ENCODE results near the gene ZNF888. TPM values are rescaled to one million over a fixed set of nuclear protein-coding genes. Genes with fewer than 3 reads are reported as not detected.
"Not testable (repeated sequence)": the region's sequence is repeated elsewhere in the genome, so short reads cannot be mapped to it uniquely, and the experiment has no call there.

The ZNF888 gene
- 3.4 and 4.1 TPM in 2 replicates for total RNA-seq (2014; rRNA removed; shearing (Covaris generic))
- polyA plus RNA-seq (2014; cell fraction: nucleus; rRNA removed): 2.0 and 3.1 TPM in 2 replicates

DNA sequence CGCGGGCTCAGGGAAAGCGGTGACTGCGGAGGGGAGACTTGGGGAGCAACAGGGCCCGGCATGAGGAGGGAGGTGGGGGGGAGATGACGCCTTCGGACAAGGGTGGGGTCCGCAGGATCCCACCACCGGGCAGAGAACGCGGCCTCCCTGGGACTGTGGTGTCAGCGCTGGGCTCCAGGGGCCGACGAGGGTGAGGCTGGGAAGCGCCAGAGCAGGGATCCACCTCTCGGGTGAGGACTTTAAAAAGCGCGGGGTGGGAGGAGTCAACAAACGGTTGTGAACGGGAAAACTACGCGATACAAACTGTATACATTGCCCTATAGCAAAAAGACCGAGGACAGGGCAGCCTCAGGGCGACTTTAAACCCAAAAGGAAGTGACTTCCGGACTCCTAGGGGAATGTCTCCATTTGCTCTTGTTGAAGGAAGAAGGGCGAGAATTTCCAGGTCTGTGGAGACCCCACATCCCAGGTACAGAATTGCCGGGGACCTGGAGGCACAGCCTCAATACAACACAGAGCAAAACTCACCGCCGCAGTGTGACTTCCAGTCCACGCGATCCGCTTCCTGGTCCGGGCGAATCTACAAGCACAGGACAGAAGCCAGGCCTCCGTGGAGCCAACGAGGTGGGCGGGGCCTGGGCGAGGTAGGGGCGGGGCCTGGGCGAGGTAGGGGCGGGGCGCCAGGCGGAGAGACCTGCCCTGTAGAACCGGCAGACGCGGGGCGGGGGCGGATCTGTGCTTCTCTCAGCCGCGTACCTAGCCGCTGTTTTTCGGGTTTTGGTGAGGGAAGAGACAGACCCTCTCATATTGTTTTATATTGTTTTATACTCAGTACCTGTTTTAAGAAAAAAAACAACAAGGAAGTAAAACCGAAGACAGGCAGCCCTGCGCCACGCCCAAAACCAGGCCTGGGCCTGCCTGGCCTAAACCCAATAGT lies at the start of gene ZNF888:
TSS of gene ZNF888 (minus strand) at position 588 of the 937 bp plus-strand sequence. CDS start 5,555 bp downstream, outside the sequence.
- peak; percentile 64 for DNase-seq (ENCODE audit: extremely low read depth, low read depth)

DNA sequence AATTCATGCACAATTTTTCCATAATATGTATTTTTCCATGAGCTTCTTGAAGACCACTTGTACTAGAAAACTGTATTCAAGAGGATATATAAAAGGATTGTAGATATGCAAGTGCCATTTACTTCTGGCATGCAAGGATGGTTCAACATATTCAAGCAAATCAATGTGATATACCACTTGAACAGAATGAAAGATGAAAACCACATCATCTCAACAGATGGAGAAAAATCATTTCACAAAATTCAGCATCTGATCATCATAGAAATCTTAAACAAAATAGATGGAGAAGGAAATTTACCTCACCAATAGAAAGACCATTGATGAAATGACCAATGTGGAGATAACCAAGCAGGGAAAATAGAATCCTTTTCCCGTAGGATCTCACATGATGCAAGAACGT lies 44.5 kb upstream of the ZNF888 start:
- no peak for DNase-seq (ENCODE audit: extremely low read depth, low read depth)

DNA sequence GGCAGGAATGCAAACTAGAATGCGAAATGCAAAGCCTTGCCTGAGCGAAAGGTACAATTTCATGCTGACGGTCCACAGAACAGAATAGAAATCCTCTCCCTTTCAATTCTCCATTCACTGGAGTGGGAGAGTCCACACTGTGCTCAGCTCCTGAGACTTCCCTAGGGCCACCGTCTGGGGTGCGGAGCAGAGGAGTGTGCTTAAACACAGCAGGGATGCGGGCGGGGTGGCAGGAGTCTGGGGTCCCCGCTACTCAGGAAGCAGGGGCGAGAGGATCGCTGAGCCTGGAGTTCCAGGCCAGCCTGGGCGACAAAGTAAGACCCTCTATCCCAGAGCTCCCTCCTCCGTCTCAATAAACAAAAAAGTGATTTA lies 40.0 kb upstream of the ZNF888 start:
- no peak for DNase-seq (ENCODE audit: extremely low read depth, low read depth)

DNA sequence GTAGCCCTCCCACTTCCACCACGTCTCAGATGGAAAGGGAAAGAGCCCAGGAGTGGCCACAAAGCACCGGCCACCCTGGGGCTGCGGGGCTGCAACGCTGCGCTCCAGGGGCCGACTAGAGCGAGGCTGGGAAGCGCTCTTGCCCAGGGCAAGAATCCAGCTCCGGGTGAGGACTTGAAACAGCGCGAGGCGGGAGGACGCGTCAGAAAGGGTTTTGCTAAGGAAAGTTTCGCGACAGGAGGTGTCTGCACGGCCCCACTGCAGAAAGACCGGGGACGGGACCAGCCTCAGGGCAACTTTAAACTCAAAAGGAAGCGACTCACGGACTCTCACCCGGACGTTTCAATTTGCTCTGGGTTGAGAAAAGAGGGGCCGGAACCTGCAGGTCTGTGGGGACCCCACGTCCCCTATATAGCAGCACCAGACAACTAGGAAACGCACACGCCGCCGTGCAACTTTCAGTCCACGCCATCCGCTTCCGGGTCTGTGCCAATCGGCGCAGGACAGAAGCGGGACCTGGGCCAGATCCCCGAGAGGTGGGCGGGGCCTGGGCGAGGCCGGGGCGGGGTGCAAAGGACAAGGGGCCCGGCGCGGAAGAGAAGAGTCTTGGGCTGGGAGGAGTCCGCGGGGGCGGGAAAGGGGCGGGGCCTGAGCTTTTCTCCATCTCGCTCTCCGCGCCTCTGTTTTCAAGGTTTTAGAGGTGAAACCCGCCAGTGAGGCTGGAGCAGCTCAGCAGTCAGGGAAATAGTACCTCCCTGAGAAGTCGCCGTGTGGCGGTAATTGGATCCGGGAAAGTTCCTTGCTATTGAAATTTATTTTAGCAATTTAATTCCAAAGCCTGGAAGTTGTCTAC lies 39.4 kb upstream of the ZNF888 start, which contains the start of gene ZNF816:
TSS of gene ZNF816 (minus strand) at position 488 of the 853 bp plus-strand sequence. CDS start 6,792 bp downstream, outside the sequence.
- peak; percentile 79 for DNase-seq (ENCODE audit: extremely low read depth, low read depth)

DNA sequence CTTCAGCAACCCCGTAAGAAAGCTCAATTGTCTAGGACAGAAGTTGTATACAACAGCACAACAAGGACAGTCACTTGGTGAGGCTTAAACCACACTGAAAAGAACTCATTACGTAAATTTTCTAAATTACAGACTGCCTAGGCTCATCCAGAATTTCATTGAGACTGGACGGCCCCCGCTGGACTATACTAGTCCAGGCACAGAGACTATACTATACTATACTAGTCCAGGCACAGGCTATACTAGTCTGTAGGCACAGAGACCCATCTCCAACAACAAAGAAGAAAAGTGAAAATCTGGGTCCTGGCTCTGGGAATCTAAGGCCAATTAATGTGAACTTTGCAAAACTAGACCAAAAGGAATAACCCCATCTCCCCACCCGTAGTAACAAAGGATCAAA lies 38.8 kb upstream of the ZNF888 start:
- no peak for DNase-seq (ENCODE audit: extremely low read depth, low read depth)

DNA sequence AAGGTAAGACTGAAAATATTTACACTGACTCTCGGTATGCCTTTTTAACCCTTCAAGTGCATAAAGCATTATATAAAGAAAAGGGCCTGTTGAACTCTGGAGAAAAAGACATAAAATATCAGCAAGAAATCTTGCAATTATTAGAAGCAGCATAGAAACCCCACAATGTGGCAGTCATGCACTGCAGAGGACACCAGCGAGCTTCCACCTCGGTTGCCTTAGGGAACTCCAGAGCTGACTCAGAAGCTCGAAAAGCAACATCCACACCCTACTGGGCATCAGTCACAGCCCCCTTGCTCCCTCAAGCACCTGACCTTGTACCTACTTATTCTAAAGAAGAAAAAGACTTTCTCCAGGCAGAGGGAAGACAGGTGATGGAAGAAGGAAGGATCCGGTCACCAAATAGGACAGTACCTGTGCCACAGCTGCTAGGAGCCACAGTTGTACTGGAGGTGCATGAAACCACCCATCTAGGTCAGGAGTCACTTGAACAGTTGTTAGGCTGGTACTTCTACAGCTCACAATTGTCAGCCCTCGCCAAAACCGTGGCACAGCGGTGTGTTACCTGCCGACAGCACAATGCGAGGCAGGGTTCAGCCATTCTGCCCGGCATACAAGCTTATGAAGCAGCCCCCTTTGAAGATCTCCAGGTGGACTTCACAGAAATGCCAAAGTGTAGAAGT lies 36.5 kb upstream of the ZNF888 start:
- no peak for DNase-seq (ENCODE audit: extremely low read depth, low read depth)

DNA sequence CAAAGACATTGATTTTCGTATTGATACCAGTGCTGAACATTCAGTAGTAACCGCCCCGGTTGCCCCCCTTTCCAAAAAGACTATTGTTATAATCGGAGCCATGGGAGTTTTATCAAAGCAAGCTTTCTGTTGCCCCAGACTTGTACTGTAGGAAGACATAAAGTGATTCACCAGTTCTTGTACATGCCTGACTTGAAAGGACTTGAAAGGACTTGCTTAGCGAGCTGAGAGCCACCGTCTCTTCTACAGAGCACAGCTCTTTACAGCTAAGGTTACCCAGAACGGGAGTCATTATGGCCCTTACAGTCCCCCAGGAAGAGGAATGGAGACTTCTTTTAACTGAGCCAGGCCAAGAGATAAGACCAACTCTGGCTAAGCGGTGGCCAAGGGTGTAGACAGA lies 34.4 kb upstream of the ZNF888 start:
- DNase-seq (ENCODE audit: extremely low read depth, low read depth): no peak

DNA sequence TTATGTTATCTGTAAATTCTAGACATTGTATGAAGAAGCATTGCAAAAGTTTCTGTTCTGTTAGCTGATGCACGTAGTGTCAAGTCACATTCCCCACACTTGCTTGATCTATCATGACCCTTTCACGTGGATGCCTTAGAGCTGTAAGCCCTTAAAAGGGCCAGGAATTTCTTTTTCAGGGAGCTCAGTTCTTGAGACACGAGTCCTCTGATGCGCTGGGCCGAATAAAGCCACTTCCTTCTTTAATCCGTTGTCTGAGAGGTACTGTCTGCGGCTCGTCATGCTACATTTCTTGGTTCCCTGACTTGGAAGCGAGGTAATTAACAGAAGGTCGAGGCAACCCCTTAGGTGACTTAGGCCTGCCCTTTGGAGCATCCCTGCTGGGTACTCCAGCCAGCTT lies 33.7 kb upstream of the ZNF888 start:
- DNase-seq (ENCODE audit: extremely low read depth, low read depth): no peak

DNA sequence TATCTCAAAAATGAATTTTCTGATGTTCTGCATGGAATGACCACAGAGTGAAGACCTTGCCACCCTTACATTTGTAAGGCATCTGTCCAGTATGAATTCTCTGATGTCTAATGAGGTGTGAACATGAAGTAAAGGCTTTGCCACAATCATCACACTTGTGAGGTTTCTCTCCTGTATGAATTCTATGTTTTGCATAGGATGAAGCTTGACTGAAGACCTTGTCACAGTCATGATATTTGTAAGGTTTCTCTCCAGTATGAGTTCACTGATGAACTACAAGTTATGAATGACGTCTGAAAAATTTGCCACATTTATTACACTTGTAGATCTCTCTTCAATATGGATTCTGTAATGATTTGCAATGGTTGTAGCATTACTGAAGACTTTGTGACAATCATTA lies 26.2 kb upstream of the ZNF888 start:
- DNase-seq (ENCODE audit: extremely low read depth, low read depth): no peak

DNA sequence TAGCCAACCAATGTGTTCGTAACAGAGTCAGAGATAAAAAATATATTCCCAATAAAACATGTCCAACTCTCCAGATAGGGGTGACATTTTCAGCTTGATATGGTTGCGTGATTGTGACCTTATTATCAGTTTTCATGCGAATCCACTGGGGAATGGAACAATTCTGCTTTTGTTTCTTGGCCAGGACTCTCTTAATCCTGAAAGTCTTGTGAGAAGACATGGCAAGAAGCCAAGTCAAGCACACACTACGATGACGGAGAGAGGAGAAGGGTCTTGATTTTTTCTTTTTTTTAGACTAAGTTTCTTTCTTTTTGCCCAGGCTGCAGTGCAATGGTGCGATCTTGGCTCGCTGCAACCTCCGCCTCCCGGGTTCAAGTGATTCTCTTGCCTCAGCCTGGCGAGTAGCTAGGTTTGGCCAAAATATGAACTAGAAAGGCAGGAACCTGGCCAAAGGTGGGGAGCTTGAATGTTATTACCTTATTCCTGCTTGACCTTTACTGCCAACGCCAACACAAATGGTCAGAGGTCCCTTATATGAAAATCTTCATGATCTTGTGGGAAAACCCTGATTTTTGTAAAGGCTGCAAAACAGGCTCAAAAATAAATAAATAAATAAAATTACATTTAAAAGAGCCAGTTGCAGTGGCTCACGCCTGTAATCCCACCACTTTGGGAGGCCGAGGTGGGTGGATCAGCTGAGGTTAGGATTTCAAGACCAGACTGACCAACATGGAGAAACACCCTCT lies 25.0 kb upstream of the ZNF888 start:
- DNase-seq (ENCODE audit: extremely low read depth, low read depth): no peak

DNA sequence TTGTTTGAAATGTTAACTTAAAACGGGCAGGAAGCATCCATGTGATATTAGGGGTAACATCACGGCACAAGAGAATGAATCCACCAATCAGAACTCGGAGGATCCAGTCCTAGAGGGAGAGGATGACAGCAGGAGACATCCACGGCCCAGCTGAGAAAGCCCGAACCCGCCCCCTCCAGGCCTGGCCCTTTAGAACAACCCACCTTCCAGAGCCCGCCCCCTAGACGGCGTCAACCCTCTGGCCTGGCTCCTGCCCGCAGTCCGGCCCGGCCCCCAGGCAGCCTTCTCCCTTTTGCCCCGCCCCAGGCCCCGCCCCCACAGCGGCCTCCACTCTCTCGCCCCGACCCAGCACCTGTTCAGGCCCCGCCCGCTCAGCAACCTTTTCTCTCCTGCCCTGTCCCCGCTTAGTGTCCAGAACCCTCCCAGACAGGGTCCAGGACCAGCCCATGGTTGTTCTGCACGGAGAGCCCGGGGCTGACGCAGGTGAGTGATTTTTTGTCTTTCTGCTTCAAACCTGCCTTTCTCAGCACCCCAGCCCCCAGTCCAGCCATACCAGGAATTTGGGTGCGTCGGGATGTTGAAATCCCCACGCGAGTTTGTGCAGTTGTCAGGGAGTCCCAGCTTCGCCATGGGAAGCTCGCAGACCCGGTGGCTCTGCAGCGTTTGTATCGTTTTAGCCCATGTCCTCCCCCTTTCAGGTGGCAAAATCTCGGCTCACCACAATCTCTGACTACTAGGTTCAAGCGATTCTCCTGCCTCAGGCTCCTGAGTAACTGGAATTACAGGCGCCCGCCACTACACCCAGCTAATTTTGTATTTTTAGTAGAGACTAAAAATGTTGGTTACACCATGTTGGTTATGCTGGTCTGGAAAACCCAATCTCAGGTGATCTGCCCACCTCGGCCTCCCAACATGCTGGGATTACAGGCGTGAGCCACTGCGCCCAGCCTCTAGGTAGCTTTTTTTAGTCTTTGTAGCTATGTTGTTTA lies 23.4 kb upstream of the ZNF888 start:
- DNase-seq (ENCODE audit: extremely low read depth, low read depth): no peak

DNA sequence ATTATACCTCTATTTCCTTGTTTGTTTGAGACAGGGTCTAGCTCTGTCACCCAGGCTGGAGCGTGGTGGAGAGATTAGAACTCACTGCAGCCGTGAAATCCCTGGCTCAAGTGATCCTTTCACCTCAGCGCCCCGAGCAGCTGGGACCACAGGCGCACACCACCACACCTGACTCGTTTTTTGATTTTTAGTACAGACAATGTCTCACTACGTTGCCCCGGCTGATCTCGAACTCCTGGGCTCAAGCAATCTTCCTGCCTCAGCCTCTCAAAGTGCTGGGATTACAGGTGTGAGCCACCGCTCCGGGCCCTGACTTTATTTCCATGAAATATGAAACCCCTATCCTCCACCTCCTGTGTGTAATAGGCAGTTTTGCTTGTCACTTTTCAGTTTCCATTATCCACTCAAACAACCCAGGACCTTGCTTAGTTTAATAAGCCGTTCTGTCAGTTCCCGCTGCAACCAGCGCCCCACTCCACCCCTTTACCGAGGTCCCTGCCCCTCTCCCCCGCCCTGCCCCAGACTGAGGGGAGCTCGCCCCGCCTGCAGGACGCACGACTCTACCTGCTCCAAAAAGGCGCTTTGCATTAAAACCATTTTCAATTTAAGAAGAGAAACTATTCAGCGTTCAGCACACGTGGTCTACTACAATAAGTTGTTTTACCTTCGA lies 22.6 kb upstream of the ZNF888 start:
- no peak for DNase-seq (ENCODE audit: extremely low read depth, low read depth)

DNA sequence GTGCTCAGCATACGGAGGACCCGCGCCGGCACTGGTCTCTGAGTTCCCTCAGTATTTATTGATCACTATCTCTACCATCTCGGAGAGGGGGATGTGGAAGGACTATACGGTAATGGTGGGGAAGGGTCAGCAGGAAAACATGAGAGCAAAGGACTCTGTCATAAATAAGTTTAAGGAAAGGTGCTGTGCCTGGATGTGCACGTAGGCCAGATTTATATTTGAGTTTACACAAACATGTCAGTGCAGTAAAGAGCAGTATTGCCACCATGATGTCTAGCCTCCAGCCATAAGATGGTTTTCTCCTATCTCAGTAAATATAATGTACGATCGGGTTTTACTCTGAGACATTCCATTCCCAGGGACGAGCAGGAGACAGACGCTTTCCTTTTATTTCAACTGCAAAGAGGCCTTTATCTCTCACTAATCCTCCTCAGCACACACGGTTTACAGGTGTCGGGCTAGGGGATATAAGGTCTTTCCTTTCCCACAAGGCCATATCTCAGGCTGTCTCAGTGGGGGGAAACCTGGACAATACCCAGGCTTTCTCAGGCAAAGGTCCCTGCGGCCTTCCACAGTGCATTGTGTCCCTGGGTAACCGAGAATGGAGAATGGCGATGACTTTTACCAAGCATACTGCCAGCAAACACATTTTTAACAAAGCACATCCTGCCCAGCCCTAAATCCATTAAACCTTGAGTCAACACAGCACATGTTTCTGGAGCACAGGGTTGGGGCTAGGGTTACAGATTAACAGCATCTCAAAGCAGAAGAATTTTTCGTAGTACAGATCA lies 21.7 kb upstream of the ZNF888 start:
- DNase-seq (ENCODE audit: extremely low read depth, low read depth): not testable (repeated sequence)

DNA sequence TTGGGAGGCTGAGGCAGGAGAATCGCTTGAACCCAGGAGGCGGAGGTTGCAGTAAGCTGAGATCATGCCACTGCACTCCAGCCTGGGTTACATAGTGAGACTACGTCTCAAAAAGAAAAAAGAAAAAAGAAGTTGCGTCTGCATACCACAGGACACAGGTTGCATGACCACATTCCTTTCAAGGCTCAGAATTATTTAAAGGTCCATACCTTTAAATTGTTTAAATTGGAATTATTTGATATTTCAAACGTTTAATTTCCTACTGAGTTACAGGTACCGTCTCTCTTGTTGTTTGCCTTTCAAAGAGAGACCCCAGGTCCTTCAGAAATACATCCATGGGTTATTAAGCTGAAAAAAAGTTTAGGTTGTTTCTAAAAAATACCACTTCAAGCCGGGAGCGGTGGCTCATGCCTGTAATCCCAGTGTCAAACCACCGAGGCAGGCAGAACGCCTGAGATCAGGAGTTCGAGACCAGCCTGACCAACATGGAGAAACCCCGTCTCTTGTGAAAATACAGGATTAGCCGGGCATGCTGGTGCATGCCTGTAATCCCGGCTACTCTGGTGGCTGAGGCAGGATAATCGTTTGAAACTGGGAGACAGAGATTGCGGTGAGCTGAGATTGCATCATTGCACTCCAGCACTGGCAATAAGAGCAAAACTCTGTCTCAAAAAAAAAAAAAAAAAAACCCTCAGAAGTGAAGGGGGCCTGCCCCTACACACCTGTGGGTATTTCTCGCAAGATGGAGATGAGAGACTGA lies 20.8 kb upstream of the ZNF888 start:
- no peak for DNase-seq (ENCODE audit: extremely low read depth, low read depth)

DNA sequence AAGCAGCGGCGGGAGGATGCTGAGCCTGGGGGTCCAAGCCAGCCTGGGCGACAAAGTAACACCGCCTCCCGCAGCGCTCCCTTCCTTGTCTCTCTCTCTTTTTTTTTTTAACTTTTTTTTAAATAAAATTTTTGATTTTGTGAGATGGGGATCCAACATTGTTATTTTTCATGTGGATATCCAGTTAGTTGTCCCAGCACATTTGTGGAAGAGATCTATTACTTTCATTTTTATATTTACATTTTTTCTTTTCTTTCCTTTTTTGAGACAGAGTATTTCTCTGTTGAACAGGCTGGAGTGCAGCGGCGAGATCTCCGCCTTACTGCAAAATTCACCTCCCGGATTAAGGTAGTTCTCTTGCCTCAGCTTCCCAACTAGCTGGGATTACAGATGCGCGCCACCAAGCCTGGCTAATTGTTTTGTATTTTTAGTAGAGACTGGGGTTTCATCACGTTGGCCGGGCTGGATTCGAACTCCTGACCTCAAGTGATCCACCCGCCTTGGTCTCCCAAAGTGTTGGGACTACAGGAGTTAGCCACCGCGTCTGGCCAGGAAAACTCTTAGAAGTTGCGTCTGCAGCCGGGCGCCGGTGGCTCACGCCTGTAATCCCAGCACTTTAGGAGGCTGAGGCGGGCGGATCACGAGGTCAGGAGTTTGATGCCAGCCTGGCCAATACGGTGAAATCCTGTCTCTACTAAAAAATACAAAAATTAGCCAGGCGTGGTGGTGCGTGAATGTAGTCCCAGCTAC lies 20.1 kb upstream of the ZNF888 start:
- DNase-seq (ENCODE audit: extremely low read depth, low read depth): no peak
